CD4-positive, alpha-beta T cell treated with Interleukin-4 for 1 hour (primary cell): ENCODE results near the gene DNLZ.

Experiments used
- DNase-seq, 2 donors: peaks; one replicate each; pipeline ENCODE4 v3.0.0-alpha.2; 2020 to 2022

The DNLZ gene

GRCh38 chr9:136342181-136343120 is 21.1 kb downstream of the DNLZ start:
- peak; percentile 63 to 68 for DNase-seq

GRCh38 chr9:136341769-136342168 is 21.8 kb downstream of the DNLZ start:
- DNase-seq: no peak

- DNase-seq: no peak
Measured at GRCh38 chr9:136341042-136341655, 22.4 kb downstream of the DNLZ start.

GRCh38 chr9:136340356-136341041 is 23.0 kb downstream of the DNLZ start:
- DNase-seq: no peak

- DNase-seq: no peak
Measured at GRCh38 chr9:136339958-136340310, 23.6 kb downstream of the DNLZ start.

GRCh38 chr9:136339173-136339957 is 24.2 kb downstream of the DNLZ start:
- DNase-seq: peak; percentile 22 to 44

GRCh38 chr9:136338511-136338910 is 25.0 kb downstream of the DNLZ start:
- no peak for DNase-seq

- no peak for DNase-seq
Measured at GRCh38 chr9:136337416-136338395, 25.8 kb downstream of the DNLZ start.

- no peak for DNase-seq
Measured at GRCh38 chr9:136336881-136337280, 26.7 kb downstream of the DNLZ start.

- no peak for DNase-seq
Measured at GRCh38 chr9:136336156-136336870, 27.2 kb downstream of the DNLZ start.

GRCh38 chr9:136335296-136336155 is 28.0 kb downstream of the DNLZ start:
- no peak for DNase-seq

GRCh38 chr9:136334541-136334940 is 29.0 kb downstream of the DNLZ start:
- DNase-seq: no peak

GRCh38 chr9:136333486-136333885 is 30.1 kb downstream of the DNLZ start:
- no peak for DNase-seq

GRCh38 chr9:136333045-136333444 is 30.5 kb downstream of the DNLZ start:
- no peak for DNase-seq

GRCh38 chr9:136332482-136332983 is 31.0 kb downstream of the DNLZ start:
- no peak for DNase-seq

GRCh38 chr9:136331556-136332481 is 31.7 kb downstream of the DNLZ start:
- no peak for DNase-seq

GRCh38 chr9:136331030-136331429 is 32.5 kb downstream of the DNLZ start:
- DNase-seq: no peak

- DNase-seq: no peak
Measured at GRCh38 chr9:136330406-136330990, 33.0 kb downstream of the DNLZ start.
